Heart right ventricle (tissue), 16 donors: ENCODE measurements around the gene NTRK2. TPM values are rescaled to one million over a fixed set of nuclear protein-coding genes. Genes with fewer than 3 reads are reported as not detected.

ENCODE experiments used
- ATAC-seq, 8 donors: fragments of 200-7000 bp; cut with Tn5 transposase; one replicate each; pipeline ENCODE4 v1.9.1; 2020; ENCODE audit warnings: mild to moderate bottlenecking in 8 of 8, moderate library complexity in 8 of 8, moderate number of reproducible peaks in 1 of 8
- DNase-seq, 2 donors: peaks; one replicate each; pipeline ENCODE4 v3.0.0-alpha.2; 2020
- H3K27ac ChIP-seq, 10 donors: fragments of 200-600 bp; sonication (generic) in 2 of 10; one replicate each; pipeline versions ENCODE4 v1.5.0 to v1.8.0; 2020 to 2022; ENCODE audit warnings: mild to moderate bottlenecking in 3 of 10
- H3K27me3 ChIP-seq, 7 donors: fragments of 200-600 bp; one replicate each; pipeline ENCODE4 v1.8.0; 2021 to 2022; ENCODE audit warnings: mild to moderate bottlenecking in 2 of 7
- H3K36me3 ChIP-seq, 9 donors: fragments of 200-600 bp; sonication (generic) in 1 of 9; one replicate each; pipeline versions ENCODE4 v1.5.0 to v1.8.0; 2020 to 2022; ENCODE audit warnings: mild to moderate bottlenecking in 2 of 9
- H3K4me1 ChIP-seq, 9 donors: fragments of 200-600 bp; sonication (generic) in 1 of 9; one replicate each; pipeline versions ENCODE4 v1.5.0 to v1.8.0; 2020 to 2022; ENCODE audit warnings: mild to moderate bottlenecking in 4 of 9
- H3K4me3 ChIP-seq, 10 donors: fragments of 200-600 bp; sonication (generic) in 2 of 10; one replicate each; pipeline versions ENCODE4 v1.5.0 to v1.8.0; 2020 to 2022; ENCODE audit warnings: mild to moderate bottlenecking in 7 of 10, moderate library complexity in 2 of 10
- H3K9me3 ChIP-seq, 11 donors: fragments of 200-600 bp in 10 of 11; sonication (generic) in 2 of 11; one replicate each; pipeline versions ENCODE4 v1.5.0 to v1.8.0; 2013 to 2022; ENCODE audit warnings: mild to moderate bottlenecking in 2 of 11, control low read depth in 1 of 11, moderate library complexity in 1 of 11
- WGBS, 2 donors: extraction: QIAGEN DNeasy Blood & Tissue Kit; methylation state at CpG; one replicate each; pipeline ENCODE4 v1.1.7; 2013; ENCODE audit warnings: inconsistent platforms in 1 of 2; 5-methylcytosine and 5-hydroxymethylcytosine counted together
- intact Hi-C, 10 donors: fragments of 100-400 bp; cut with DNase I; formaldehyde crosslinking; loops; one replicate each; pipeline versions ENCODE4 v1.11.1 to v1.14.2; 2022
- polyA plus RNA-seq, 2 donors: library from polyadenylated mRNA; stranded (reverse); fragments of 200-250 nt; gene quantifications; one replicate each; pipeline ENCODE4 v1.2.3, GENCODE V29; 2013
- total RNA-seq, 10 donors: library from RNA; stranded (reverse); fragmentation: NEBNext Ultra II Directional in 3 of 10; extraction: Animal tissue kit (Norgen Biotek cat#: 25700) in 3 of 10; gene quantifications; one replicate each; pipeline versions ENCODE4 v1.2.1 to v1.2.4, GENCODE V29; 2021 to 2023
- TF ChIP-seq, protein P1 (sequence below), 9 donors: fragments of 200-600 bp; sonication (generic) in 2 of 9; IDR thresholded peaks; one replicate each; pipeline versions ENCODE4 v1.5.0 to v1.8.0; 2021 to 2022; ENCODE audit warnings: antibody characterized with exemption in 9 of 9, mild to moderate bottlenecking in 5 of 9, moderate library complexity in 1 of 9
- donor health status: Arrhythmogenic right ventricular cardiomyopathy.
- donor health status: ischemic (EF 13 %, LVEDD 7.1; RV severe dilation, severe dysfunction).
- donor health status: healthy with polysubstance abuse.
- donor health status: DM: no; HTN: yes; CAD: no.
- donor health status: DM: no; HTN: no; CAD: no.
- donor health status: ischemic (EF 25% LVEDD 6.9; RV normal size, moderate dysfunction).
- donor health status: ischemic (EF 25% LVEDD 5.7; RV mildly dilated, moderate dysfunction).
- donor health status: healthy.
- donor health status: DM: yes; HTN: yes; CAD: no.
- donor health status: Ischemic cardiomyopathy.
- donor health status: ischemic (EF 35%, LVEDD 5.7; RV mildly dilated, moderate dysfunction).
- donor health status: nonischemic (EF 11% LVEDD 7.7; RV severe dilation, severe dysfunction).
- donor health status: DM: yes; HTN: yes; CAD: no.
- donor health status: PGD.
- donor health status: ischemic (EF 29% LVEDD 5.4; RV normal size, mild dysfunction).
- donor health status: nonischemic (EF 23%, LVEDD 6.1; RV moderate dilation, normal function).

NTRK2 gene
- total and polyA plus RNA-seq, 12 donors: 1.8 to 7.7 (median 3.0) TPM

DNA sequence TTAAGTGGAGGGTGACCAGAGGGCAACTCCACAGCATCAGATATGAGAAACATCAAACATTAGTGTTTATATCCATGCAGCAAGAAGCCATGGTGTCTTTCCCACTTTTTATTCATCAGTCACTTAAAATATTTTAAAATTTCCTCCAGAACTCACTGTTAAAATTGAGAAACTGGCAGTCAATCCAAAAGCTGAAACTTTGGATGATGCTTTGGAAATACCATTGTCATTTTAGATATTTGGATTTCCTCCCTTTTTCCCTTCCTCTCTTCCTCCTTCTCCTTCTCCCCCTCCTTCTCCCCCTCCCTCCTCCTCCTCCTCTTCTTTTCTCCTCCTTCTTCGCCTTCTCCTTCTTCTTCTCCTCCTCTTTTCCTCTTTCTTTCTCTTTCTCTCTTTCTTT lies 33.1 kb upstream of the NTRK2 start:
- ATAC-seq: no peak
- no peaks in the 10 kb centered on the region for H3K36me3 ChIP-seq

DNA sequence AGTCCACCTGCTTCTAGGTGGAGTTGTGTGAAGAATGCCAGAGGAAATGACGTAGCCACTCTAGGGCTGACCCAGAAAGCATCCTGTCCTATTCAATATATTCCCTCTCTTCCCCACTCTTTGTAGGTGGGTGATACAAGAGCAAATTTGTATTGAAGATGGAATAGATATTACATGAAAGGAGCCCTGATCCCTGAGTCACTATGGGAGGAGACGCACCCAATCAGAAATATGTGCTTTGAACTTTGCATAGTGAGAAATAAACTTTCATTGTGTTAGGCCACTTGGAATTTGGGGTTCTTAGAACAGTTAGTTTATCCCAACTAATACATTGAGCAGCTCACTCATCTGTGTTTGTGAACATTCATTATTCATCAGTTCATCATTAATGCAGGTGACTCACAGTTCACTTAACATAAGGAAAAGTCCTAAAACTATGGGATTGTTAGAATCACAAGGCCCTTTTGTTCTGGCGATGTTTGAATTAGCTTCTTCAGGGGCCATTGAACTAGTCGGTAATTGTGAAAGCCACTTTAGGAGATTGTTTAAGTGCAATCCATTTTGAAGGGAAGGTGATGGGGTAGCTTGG lies 26.9 kb upstream of the NTRK2 start:
- Histone ChIP-seq H3K27ac (no peak overlapping the region), H3K4me3 (no peak overlapping the region), H3K36me3 (no peaks in the 10 kb centered on the region), H3K27me3 (no peaks in the 10 kb centered on the region), H3K9me3 (peaks cover 0 to 19% (median 5%) of the 10 kb centered on the region in 11 donors), H3K4me1 (no peaks in the 10 kb centered on the region)
- TF ChIP-seq, protein P1, sequence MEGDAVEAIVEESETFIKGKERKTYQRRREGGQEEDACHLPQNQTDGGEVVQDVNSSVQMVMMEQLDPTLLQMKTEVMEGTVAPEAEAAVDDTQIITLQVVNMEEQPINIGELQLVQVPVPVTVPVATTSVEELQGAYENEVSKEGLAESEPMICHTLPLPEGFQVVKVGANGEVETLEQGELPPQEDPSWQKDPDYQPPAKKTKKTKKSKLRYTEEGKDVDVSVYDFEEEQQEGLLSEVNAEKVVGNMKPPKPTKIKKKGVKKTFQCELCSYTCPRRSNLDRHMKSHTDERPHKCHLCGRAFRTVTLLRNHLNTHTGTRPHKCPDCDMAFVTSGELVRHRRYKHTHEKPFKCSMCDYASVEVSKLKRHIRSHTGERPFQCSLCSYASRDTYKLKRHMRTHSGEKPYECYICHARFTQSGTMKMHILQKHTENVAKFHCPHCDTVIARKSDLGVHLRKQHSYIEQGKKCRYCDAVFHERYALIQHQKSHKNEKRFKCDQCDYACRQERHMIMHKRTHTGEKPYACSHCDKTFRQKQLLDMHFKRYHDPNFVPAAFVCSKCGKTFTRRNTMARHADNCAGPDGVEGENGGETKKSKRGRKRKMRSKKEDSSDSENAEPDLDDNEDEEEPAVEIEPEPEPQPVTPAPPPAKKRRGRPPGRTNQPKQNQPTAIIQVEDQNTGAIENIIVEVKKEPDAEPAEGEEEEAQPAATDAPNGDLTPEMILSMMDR (IDR thresholded peaks at IDR 0.05): no peak
- intact Hi-C loops: no loop called here
- ATAC-seq (no peak), DNase-seq (no peak)
- 90 to 92% methylated on average over 4 of the region's 4 CpGs for WGBS, 2 donors

More for the DNA sequence above, 33.1 kb upstream of the NTRK2 start:
- TF ChIP-seq, protein P1 (IDR thresholded peaks at IDR 0.05): no peak
- no peak overlapping the region for H3K4me3 ChIP-seq
- 71 to 89% methylated on average over 1 of the region's 1 CpG for WGBS, 2 donors
- no peaks in the 10 kb centered on the region for H3K27me3 ChIP-seq
- H3K9me3 ChIP-seq: peaks cover 0 to 19% (median 5%) of the 10 kb centered on the region in 11 donors
- no peak for DNase-seq
- peaks cover 0 to 8% (median 0%) of the 10 kb centered on the region in 9 donors for H3K4me1 ChIP-seq
- intact Hi-C loops: no loop called here
- no peak overlapping the region for H3K27ac ChIP-seq

DNA sequence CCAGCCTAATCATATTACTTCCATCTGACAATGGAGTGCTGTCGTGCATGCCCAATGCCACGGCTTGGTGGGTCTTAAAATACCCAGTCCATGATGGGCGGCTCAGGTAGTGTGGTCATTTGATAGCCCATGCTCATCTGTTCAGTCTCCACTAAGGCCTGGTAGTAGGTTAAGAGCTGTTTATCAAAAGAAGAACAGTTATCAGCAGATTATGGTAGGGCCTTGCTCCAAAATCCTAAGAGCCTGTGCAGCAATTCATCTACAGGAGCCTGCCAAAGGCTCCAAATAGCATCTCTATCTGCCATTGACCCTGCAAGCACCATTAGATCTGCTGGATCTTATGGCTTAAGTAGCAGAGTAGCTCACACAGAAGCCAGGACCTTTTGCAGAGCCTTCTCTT lies 21.8 kb upstream of the NTRK2 start:
- intact Hi-C loops: no loop called here
- H3K27me3 ChIP-seq: no peaks in the 10 kb centered on the region
- no peak overlapping the region for H3K4me3 ChIP-seq
- peak in 2 of 8 donors; percentile 18 to 50 for ATAC-seq
- TF ChIP-seq, protein P1 (IDR thresholded peaks at IDR 0.05): no peak
- no peaks in the 10 kb centered on the region for H3K36me3 ChIP-seq
- no peaks in the 10 kb centered on the region for H3K4me1 ChIP-seq
- H3K27ac ChIP-seq: no peak overlapping the region
- no peak for DNase-seq
- peaks cover 0 to 3% (median 0%) of the 10 kb centered on the region in 11 donors for H3K9me3 ChIP-seq
- 56 to 62% methylated on average over 3 of the region's 3 CpGs for WGBS, 2 donors

DNA sequence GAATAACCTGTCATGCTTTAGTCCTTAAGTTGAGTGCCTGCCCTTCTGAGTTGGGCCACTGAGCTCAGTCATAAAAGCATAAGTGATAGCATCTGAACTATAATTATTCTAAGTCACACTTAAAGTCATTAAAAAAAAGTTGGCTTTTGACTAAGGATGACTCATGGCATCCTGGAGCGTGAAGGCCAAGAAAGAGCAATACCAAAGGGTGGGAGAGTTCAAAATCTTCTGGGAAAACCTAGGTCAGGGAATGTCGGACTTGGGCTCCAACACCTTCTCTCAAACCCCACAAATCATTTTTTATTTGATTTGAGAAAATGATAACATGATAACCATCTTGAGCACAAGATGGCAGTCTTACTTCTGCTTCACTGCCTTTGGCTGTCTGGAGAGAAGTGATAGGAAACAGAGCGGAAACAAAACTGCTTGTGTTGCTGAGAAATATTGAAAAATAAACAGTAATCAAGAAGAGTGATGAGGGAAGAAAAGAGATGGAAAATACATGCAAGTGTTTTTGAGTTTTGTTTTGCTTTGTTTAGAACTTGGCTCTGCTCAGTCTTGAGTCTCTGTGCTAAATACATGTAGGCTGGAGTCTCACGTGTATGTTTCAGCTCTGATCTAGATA lies 16.9 kb upstream of the NTRK2 start:
- WGBS, 2 donors: 59 to 69% methylated on average over 4 of the region's 4 CpGs
- Histone ChIP-seq H3K27me3 (peaks cover 0 to 4% (median 0%) of the 10 kb centered on the region in 7 donors), H3K4me1 (no peaks in the 10 kb centered on the region), H3K9me3 (peaks cover 0 to 3% (median 0%) of the 10 kb centered on the region in 11 donors), H3K4me3 (no peak overlapping the region), H3K27ac (no peak overlapping the region), H3K36me3 (no peaks in the 10 kb centered on the region)
- no peak for DNase-seq
- TF ChIP-seq, protein P1 (IDR thresholded peaks at IDR 0.05): peak in 4 of 9 donors; percentile 7 to 20 (median 16)
- intact Hi-C loops: no loop called here
- no peak for ATAC-seq
